ENCODE data around the gene SOD3.

Gene SOD3

GRCh38 chr4:24809815-24810405 lies 14.5 kb downstream of the SOD3 start:
- Histone ChIP-seq H3K36me3 (no peaks in the 10 kb centered on the region), H3K27me3 (ENCODE audit: insufficient read depth, low read depth, severe bottlenecking) (no peaks in the 10 kb centered on the region), H3K9me3 (ENCODE audit: severe bottlenecking) (peaks cover 13% of the 10 kb centered on the region), H3K4me3 (ENCODE audit: low read depth, low read length) (no peak overlapping the region), H3K27ac (no peak overlapping the region)
- no peak for TF ChIP-seq CTCF (IDR thresholded peaks at IDR 0.05; ENCODE audit: low read depth, low read length)
- DNase-seq, result no peak

- no peaks in the 10 kb centered on the region for H3K36me3 ChIP-seq
- H3K9me3 ChIP-seq (ENCODE audit: severe bottlenecking), result peaks cover 13% of the 10 kb centered on the region
- no peak overlapping the region for H3K27ac ChIP-seq
- DNase-seq, result no peak
- no peak for TF ChIP-seq CTCF (IDR thresholded peaks at IDR 0.05; ENCODE audit: low read depth, low read length)
- H3K27me3 ChIP-seq (ENCODE audit: insufficient read depth, low read depth, severe bottlenecking), result no peaks in the 10 kb centered on the region
- no peak overlapping the region for H3K4me3 ChIP-seq (ENCODE audit: low read depth, low read length)
Measured at GRCh38 chr4:24810871-24811631, 15.7 kb downstream of the SOD3 start.

- no peak overlapping the region for H3K27ac ChIP-seq
- H3K4me3 ChIP-seq (ENCODE audit: low read depth, low read length), result no peak overlapping the region
- peaks cover 13% of the 10 kb centered on the region for H3K9me3 ChIP-seq (ENCODE audit: severe bottlenecking)
- H3K36me3 ChIP-seq, result no peaks in the 10 kb centered on the region; the same call in 1 of the 2 replicates
- H3K27me3 ChIP-seq (ENCODE audit: insufficient read depth, low read depth, severe bottlenecking), result no peaks in the 10 kb centered on the region
- no peak for TF ChIP-seq CTCF (IDR thresholded peaks at IDR 0.05; ENCODE audit: low read depth, low read length)
- no peak for DNase-seq
Measured at GRCh38 chr4:24813732-24814131, 18.4 kb downstream of the SOD3 start.

GRCh38 chr4:24816797-24817196 lies 21.4 kb downstream of the SOD3 start:
- no peak for TF ChIP-seq CTCF (IDR thresholded peaks at IDR 0.05; ENCODE audit: low read depth, low read length)
- no peak for DNase-seq
- Histone ChIP-seq H3K27ac (no peak overlapping the region), H3K9me3 (ENCODE audit: severe bottlenecking) (peaks cover 5% of the 10 kb centered on the region), H3K4me3 (ENCODE audit: low read depth, low read length) (no peak overlapping the region), H3K27me3 (ENCODE audit: insufficient read depth, low read depth, severe bottlenecking) (no peaks in the 10 kb centered on the region), H3K36me3 (no peaks in the 10 kb centered on the region; the same call in 1 of the 2 replicates)

GRCh38 chr4:24820541-24820940 lies 25.2 kb downstream of the SOD3 start:
- Histone ChIP-seq H3K9me3 (ENCODE audit: severe bottlenecking) (no peaks in the 10 kb centered on the region), H3K36me3 (no peaks in the 10 kb centered on the region; the same call in none of the 2 replicates), H3K4me3 (ENCODE audit: low read depth, low read length) (no peak overlapping the region), H3K27me3 (ENCODE audit: insufficient read depth, low read depth, severe bottlenecking) (no peaks in the 10 kb centered on the region), H3K27ac (no peak overlapping the region)
- no peak for TF ChIP-seq CTCF (IDR thresholded peaks at IDR 0.05; ENCODE audit: low read depth, low read length)
- DNase-seq, result no peak
